ENCODE measurements around the gene NEMP2.

DNA sequence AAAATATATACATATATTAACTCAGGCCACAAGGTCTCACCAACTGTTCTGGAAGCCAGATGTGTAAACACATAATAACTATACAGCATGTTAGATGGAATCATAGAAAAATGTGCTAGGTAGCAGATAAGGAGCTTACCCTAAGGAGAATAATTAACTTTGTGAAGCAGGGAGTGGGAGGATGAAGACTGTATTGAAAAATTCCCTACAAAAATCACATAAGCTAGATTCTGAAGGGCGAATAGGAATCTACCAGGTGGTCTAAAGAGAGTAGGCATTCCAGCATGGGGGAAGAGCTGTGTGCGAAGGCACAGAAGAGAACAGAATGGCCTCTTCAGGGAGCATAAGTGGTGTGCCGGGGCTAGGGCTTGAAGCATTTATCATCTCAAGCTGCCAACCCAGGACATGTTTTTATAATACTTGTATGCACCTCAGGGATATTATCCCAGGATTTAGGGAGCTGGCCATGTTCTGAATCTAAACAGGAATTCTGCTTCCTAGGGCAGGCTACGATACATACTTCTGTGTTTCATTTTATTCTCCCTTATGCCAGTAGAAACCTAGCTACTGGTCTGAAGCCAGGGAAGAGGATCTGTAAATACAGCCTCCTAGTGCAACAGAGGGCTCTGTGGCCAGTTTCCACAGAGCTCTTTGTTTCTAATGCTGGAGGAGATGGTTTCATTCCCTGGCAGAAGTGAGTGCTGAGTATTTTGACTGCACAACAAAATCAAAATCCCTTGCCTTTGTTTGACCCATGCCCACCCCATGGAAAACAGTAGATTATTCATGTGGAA is 56.7 kb downstream of the NEMP2 start:
- TF ChIP-seq, protein P1, sequence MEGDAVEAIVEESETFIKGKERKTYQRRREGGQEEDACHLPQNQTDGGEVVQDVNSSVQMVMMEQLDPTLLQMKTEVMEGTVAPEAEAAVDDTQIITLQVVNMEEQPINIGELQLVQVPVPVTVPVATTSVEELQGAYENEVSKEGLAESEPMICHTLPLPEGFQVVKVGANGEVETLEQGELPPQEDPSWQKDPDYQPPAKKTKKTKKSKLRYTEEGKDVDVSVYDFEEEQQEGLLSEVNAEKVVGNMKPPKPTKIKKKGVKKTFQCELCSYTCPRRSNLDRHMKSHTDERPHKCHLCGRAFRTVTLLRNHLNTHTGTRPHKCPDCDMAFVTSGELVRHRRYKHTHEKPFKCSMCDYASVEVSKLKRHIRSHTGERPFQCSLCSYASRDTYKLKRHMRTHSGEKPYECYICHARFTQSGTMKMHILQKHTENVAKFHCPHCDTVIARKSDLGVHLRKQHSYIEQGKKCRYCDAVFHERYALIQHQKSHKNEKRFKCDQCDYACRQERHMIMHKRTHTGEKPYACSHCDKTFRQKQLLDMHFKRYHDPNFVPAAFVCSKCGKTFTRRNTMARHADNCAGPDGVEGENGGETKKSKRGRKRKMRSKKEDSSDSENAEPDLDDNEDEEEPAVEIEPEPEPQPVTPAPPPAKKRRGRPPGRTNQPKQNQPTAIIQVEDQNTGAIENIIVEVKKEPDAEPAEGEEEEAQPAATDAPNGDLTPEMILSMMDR (conservative IDR thresholded peaks at IDR 0.05) = no peak
- no peak for TF ChIP-seq EZH2 (IDR thresholded peaks at IDR 0.05; ENCODE audit: low read depth)
